ENCODE results near the gene PRPS1.
"Not testable (repeated sequence)": the region's sequence is repeated elsewhere in the genome, so short reads cannot be mapped to it uniquely, and the experiment has no call there.

PRPS1 gene

GRCh38 chrX:107674480-107675364, 46.4 kb downstream of the PRPS1 start:
- peak; percentile 97 for DNase-seq (ENCODE audit: low read depth)

DNA sequence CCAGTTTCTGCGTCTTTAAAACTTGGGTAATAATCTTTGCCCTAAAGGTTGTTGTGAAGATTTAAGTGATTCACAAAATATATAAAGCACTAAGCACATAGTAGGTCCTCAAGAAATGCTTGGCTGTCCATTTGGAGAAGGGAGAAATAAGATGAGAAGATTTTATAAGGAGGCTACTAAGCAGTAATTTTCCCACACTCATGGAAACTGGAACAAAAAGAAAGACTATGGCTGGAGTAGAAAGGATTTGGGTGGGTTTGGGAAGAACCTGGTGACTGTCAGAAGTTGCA, 47.0 kb downstream of the PRPS1 start:
- DNase-seq (ENCODE audit: low read depth), result no peak

DNA sequence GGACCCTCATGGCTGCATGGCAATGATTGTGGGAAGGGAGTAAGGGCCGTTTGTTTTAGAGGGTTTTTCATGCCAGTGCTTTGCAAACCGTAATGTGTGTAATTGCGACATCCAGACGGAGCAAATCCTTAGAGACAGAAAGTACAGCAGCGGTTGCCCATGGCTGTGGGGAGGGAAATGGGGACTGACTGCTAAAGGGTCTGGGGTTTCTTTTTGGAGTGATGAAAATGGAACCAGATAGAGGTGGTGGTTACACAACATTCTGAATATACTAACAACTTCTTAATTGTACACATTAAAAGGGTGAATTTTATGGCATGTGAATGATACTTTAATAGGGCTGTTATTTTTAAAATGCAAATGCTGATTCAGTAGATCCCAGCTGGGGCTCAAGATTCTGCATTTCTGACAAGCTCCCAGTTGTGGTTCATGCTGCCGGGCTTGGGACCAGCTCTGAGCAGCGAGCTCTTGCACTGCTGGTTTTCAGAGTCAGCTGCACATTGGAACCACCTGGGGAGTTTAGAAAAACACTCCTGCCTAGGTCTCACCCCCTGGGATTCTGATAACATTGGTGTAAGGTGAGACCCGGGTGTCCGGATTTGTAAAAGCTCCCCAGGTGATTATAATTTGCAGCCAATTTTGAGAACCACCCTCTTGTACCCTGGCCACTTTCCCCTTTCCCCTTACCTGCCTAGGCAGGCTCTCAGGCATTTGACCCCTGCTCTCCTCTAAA, 47.7 kb downstream of the PRPS1 start:
- DNase-seq (ENCODE audit: low read depth), result peak; percentile 83

GRCh38 chrX:107676559-107677378, 48.5 kb downstream of the PRPS1 start:
- peak; percentile 97 for DNase-seq (ENCODE audit: low read depth)

GRCh38 chrX:107677501-107677901, 49.2 kb downstream of the PRPS1 start:
- DNase-seq (ENCODE audit: low read depth), result no peak

DNA sequence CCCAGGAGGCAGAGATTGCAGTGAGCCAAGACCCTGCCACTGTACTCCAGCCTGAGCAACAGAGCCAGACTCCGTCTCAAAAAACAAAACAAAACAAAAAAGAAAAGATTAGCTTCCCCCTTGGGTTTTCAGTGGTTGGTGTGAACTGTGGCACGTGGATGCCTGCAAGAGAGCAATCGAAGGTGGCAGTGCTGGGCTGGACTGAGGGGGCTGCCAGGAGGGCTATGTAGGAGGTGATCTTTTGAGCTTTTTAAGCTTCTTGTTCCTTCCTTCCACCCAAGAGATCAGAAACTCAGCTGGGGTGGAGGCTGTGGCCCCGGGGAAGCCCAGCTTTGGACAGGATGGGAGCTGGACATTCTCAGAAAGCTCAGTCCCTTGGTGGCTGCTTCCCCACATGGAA, 49.6 kb downstream of the PRPS1 start:
- no peak for DNase-seq (ENCODE audit: low read depth)

DNA sequence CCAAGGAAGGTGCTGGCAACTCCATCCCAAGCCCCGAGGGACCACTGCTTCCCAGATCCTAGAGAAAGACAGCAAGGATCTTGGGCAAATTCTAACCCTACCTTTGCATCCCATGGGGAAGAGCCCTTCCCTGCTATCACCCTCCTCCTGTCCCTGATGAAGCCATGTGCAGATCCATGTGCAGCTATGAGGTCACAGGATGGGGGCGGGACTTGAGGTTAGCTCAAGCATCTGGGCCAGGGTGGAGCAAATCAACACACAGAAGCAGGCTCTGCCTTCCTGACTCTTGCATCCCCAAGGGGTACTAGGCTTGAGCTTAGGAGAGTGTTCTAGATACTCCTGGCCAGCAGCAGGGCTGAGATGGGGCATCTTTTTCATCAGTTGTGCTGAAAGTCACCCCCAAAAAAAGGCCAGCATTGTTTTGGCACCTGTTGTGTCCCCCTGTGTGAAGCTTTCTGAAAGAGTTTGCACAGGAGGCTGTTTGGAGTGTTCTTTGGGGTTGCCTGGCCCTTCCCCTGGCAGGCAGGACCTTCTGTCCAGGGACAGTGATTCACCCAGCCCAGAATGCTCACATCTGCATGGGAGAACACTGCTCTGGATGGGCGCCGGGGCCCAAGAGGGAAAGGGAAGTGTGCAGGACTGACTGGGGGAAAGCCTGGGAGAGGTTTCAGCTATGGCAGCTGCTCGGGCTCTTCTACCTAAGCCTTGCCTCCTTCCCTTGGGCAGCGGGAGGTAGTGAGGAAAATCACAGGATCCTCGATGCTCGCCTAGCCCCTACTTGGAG, 50.8 kb downstream of the PRPS1 start:
- DNase-seq (ENCODE audit: low read depth), result peak; percentile 86

- DNase-seq (ENCODE audit: low read depth), result no peak
These were observed 53.9 kb downstream of the PRPS1 start for GRCh38 chrX:107682256-107682655.

- peak; percentile 49 for DNase-seq (ENCODE audit: low read depth)
These were observed 55.0 kb downstream of the PRPS1 start for GRCh38 chrX:107683124-107683895.

DNA sequence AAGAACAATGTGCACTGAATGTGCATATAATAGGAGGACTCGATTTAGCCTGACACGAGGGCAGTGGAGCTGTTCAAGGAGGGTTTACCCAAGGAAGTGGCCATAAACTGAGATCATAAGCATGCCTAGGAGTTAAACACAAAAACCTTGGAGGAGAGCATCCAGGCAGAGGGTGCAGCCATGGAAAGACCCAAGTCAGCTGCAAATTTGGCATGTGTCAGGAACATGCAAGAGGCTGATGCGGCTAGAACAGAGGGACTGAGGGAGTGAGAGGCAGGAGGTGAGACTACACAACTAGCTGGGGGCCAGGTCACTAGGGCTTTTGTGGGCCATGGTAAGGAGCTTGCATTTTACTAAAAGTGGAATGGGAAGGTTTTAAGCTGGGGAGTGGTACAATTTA, 55.6 kb downstream of the PRPS1 start:
- no peak for DNase-seq (ENCODE audit: low read depth)

GRCh38 chrX:107684956-107685385, 56.7 kb downstream of the PRPS1 start:
- peak; percentile 29 for DNase-seq (ENCODE audit: low read depth)

DNA sequence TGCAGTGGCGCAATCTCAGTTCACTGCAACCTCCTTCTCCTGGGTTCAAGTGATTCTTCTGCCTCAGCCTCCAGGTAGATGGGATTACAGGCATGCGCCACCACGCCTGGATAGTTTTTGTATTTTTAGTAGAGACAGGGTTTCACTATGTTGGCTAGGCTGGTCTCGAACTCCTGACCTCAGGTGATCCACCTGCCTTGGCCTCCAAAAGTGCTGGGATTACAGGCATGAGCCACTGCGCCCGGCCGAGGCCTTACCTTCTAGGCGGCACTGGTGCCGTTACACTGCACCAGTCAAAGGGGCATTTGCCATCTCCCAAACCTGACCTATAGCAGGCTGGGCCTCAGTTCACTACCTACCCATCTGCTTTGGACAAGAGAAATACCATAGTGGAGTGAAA, 57.3 kb downstream of the PRPS1 start:
- not testable (repeated sequence) for DNase-seq (ENCODE audit: low read depth)

- DNase-seq (ENCODE audit: low read depth), result no peak
These were observed 57.7 kb downstream of the PRPS1 start for GRCh38 chrX:107686026-107686425.

GRCh38 chrX:107686792-107687191, 58.5 kb downstream of the PRPS1 start:
- no peak for DNase-seq (ENCODE audit: low read depth)

DNA sequence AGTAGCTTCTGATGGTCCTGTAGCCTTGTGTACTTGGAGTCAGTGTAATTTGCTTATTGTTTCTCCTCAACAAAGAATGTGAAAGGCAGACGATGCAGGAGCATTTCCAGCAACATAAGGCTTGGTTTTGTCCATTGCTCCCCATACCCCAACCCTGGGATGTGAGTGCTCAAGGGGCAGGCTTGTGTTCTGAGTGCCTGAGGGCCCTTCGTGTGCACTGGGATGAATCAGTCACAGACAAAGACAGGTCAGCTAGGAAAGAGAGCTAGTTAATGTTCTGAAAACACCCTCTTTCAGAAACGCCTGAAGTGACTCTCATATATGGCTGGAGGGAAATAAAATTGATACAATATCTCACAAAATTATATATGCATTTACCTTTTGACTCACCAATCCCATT, 59.1 kb downstream of the PRPS1 start:
- no peak for DNase-seq (ENCODE audit: low read depth)

- no peak for DNase-seq (ENCODE audit: low read depth)
These were observed 62.7 kb downstream of the PRPS1 start for GRCh38 chrX:107691024-107691448.

DNA sequence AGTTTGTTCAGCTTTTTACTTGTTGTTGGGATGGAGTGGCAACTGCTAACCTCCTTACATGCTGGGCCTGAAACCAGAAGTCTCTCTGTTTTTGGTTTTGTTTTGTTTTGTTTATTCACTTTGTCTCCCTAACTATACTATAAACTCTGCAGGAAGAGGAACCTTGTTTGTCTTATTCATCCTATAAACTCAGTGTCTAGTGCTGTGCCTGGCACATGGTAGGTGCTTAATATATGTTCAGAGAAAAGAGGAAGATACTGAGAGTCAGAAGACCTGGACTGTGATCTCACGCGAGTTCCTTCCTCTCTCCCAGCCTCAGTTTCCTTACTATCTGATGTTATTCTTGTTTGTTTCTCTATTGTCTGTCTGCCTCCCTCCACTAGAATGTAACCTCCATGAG, 71.3 kb downstream of the PRPS1 start:
- no peak for DNase-seq (ENCODE audit: low read depth)

- peak; percentile 85 for DNase-seq (ENCODE audit: low read depth)
These were observed 72.0 kb downstream of the PRPS1 start for GRCh38 chrX:107700317-107700774.
